IPS DF 6.9 (cell line): ENCODE results near the gene APRT.

Experiments used
- DNase-seq: peaks from one replicate; pipeline ENCODE4 v3.0.0-alpha.2; 2013; ENCODE audit warnings: low read depth, low spot score
- H3K27ac ChIP-seq: one replicate; pipeline ENCODE4 v1.5.1; 2013; ENCODE audit warnings: low read length, control low read depth
- H3K27me3 ChIP-seq: 2 replicates; pipeline ENCODE4 v1.6.1; 2013; ENCODE audit warnings: mild to moderate bottlenecking, low read length; ENCODE audit not compliant: control insufficient read depth, insufficient read depth
- H3K36me3 ChIP-seq: 2 replicates; pipeline ENCODE4 v1.6.1; 2013; ENCODE audit warnings: low read length; ENCODE audit not compliant: control insufficient read depth, insufficient read depth
- H3K4me1 ChIP-seq: 2 replicates; pipeline ENCODE4 v1.6.1; 2013; ENCODE audit warnings: low read length; ENCODE audit not compliant: control insufficient read depth, insufficient read depth
- H3K4me3 ChIP-seq: 2 replicates; pipeline ENCODE4 v1.5.1; 2013; ENCODE audit warnings: mild to moderate bottlenecking, low read length
- H3K9me3 ChIP-seq: 2 replicates; pipeline ENCODE4 v1.6.1; 2013; ENCODE audit warnings: low read length, inconsistent platforms; ENCODE audit not compliant: control insufficient read depth, insufficient read depth
- WGBS: extraction: QIAGEN DNeasy Blood & Tissue Kit; methylation state at CpG from one replicate; pipeline ENCODE4 v1.1.7; 2013; ENCODE audit warnings: mixed read lengths, missing lambda C conversion rate; ENCODE audit not compliant: insufficient read length, insufficient coverage; 5-methylcytosine and 5-hydroxymethylcytosine counted together

APRT gene

DNA sequence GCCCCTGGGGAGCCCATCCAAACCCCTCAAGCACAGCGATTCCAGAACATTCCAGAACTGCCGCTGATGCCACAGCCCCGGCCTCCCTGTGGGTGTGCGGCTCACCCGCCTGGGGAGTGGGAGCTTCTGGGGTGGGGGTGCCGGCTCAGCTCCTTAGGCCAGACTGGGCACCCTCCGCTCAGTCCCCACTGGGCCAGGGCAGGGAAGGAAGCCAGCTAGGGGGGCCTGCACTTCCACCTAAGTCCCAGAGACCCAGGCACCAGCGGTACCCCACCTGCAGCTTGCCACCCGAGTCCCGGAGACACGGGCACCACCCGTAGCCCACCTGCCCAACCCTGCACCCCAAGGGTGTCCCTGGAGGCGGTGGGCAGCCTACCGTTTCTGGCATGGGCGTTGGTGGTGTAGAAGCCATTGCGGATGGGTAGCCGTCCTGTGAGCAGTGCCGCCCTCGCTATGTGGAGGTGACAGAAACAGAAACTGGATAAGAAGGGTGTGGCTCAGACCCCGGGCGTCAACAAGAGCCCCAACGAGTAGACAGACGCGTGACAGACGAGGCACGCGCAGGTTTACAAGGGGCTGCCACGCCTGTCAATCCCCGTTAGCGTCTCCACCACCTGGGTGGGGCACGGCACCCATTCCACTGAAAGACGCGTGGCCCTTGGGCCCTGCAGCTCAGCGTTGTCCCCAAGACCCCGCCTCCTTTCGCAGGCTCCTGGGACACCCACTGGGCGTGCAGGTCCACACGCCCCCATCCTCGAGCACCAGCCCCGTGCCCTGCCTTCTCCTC lies 30.0 kb upstream of the APRT start:
- H3K27ac ChIP-seq: no peak overlapping the region

DNA sequence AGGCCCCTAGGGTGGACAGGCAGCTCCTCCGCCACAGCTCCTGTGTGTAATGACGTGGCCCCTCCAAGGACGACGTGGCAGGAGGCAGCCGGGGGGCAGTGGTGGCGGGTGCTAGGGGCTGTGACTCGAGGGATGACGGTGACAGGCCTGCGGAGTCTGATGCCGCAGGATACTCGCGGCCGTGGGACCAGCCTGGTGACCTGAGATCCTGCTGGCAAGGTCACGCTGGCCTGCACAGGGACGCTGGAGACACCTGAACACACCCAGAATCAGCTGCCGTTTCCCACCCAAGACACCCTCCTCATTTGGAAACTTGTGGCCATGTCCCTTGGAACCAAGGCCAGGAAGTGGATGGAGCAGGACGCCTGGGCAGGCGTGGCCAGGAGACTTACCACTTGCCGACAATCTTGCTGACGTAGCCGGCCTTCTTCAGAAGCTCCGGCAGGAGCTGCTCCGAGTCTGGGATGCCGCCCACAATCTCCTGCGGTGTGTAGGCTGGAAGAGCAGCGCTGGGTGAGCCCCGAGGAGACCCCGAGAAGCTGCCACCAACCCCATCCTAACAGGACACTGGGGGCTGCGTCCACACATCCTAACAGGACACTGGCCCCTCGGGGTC lies 29.0 kb upstream of the APRT start:
- DNase-seq: no peak

More for the DNA sequence above, 30.0 kb upstream of the APRT start:
- Histone ChIP-seq H3K4me3 (no peak overlapping the region), H3K9me3 (no peaks in the 10 kb centered on the region), H3K36me3 (peaks cover 9% of the 10 kb centered on the region; the same call in 1 of the 2 replicates), H3K27me3 (no peaks in the 10 kb centered on the region), H3K4me1 (no peaks in the 10 kb centered on the region)
- no CpG with 5 or more reads among the region's 40 CpGs for WGBS
- DNase-seq: no peak

DNA sequence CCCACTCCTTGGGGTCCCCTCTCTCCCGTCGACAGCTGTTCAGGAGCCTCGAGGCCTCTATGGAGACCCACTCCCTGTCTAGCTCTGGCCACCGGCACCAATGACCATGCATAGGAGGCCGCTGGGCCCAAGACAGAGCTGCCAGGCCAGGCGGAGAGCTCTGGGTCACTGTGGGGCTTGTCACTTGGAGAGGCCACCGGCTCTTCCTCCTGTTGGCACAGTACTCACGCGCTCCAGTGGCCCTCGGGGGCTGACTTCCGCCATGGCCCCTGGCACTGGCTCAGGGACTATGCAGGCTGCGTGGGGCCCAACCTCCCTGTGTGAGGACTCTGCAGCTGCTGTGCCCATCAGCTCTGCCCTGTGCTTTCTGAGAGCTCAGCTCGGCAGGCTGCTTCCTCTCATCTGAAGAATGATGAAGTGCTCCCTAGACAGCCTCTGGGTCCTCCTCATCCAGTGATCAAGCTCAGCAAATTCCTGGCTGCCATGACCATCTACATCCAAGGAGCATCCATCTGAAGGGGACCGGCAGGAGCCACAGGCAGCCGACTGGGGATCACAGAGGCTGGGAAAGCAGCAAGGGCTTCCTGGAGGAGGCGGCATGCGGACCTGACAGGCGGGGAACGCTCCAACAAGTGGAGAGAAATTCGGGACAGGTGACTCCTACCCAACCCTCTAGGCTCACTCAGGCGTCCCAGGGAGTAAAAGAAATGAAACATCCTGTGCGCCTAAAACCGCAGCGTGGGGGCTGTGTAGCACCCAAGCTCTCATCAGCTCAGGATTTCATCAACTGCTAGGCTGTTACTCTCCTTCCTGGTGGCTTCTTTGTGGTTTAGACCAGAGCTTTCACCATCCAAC lies 28.2 kb upstream of the APRT start:
- no CpG with 5 or more reads among the region's 24 CpGs for WGBS

More for the DNA sequence above, 29.0 kb upstream of the APRT start:
- no CpG with 5 or more reads among the region's 30 CpGs for WGBS
- H3K9me3 ChIP-seq: no peaks in the 10 kb centered on the region
- no peaks in the 10 kb centered on the region for H3K4me1 ChIP-seq
- H3K27ac ChIP-seq: no peak overlapping the region
- H3K27me3 ChIP-seq: no peaks in the 10 kb centered on the region
- no peak overlapping the region for H3K4me3 ChIP-seq
- peaks cover 12% of the 10 kb centered on the region; the same call in 1 of the 2 replicates for H3K36me3 ChIP-seq

DNA sequence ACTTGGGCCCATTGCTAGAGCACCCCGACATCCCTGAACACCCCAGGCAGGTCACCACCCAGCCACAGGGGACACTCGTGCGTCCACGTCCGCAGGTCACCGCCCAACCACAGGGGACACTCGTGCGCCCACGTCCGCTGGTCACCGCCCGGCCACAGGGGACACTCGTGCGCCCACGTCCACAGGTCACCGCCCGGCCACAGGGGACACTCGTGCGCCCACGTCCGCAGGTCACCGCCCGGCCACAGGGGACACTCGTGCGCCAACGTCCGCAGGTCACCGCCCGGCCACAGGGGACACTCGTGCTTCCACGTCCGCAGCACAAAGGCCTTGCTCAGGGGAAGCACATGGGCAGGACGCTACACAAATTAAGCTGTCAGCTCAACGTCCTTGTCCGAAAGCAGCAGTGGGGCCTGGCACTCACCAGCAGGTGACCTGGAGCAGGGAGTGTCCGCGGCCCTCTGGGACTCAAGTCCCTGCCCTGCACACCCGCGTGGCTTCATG lies 27.4 kb upstream of the APRT start:
- Histone ChIP-seq H3K4me1 (no peaks in the 10 kb centered on the region), H3K27me3 (no peaks in the 10 kb centered on the region), H3K4me3 (no peak overlapping the region), H3K27ac (no peak overlapping the region), H3K9me3 (no peaks in the 10 kb centered on the region), H3K36me3 (peaks cover 14% of the 10 kb centered on the region; the same call in 1 of the 2 replicates)
- DNase-seq: no peak
- WGBS: no CpG with 5 or more reads among the region's 39 CpGs

More for the DNA sequence above, 28.2 kb upstream of the APRT start:
- peaks cover 14% of the 10 kb centered on the region; the same call in 1 of the 2 replicates for H3K36me3 ChIP-seq
- DNase-seq: no peak
- H3K9me3 ChIP-seq: no peaks in the 10 kb centered on the region
- H3K4me3 ChIP-seq: no peak overlapping the region; the same call in 1 of the 2 replicates
- H3K4me1 ChIP-seq: no peaks in the 10 kb centered on the region
- no peaks in the 10 kb centered on the region for H3K27me3 ChIP-seq
- no peak overlapping the region for H3K27ac ChIP-seq

DNA sequence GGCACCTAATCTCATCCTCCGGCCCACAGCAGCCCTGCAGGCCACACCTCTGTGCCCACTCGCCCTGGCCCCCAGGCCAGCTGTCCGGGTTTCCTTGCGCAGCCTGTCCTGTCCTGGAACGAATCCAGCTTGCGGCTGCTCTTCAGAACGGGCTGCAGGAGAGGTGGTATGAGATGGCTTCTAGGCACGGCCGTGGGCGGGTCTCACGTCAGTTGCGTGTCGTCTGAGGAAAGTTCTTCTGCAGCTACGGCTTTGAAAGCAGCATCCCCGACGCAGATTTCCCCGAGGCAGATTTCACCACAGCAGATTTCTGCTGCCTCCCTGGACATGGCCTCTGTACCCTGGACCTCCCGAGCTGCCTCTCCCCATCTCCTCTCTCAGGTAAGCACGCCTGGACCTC lies 26.8 kb upstream of the APRT start:
- H3K9me3 ChIP-seq: no peaks in the 10 kb centered on the region
- no CpG with 5 or more reads among the region's 19 CpGs for WGBS
- no peak overlapping the region for H3K4me3 ChIP-seq
- DNase-seq: no peak
- peaks cover 14% of the 10 kb centered on the region; the same call in 1 of the 2 replicates for H3K36me3 ChIP-seq
- H3K27me3 ChIP-seq: no peaks in the 10 kb centered on the region
- H3K4me1 ChIP-seq: no peaks in the 10 kb centered on the region
- H3K27ac ChIP-seq: no peak overlapping the region

DNA sequence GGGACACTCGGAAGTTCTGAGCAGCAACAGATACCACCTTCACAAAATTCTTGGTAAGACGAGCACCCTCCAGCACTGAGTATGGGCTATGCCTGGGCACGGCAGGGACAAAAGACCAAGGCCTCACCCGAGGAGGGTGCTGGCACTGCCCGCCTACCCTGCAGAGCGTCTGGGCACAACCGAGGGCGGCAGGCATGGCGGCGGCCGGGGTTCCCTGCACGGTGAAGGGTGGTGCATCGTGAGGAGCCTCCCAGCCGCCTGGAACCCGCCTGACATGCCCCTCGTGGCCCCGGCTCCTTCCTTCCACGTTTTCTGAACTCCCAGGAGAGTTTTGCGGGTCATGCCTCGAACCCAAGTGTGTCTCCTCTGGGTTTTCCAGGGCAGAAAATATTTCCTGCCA lies 26.1 kb upstream of the APRT start:
- Histone ChIP-seq H3K27ac (no peak overlapping the region), H3K4me3 (no peak overlapping the region), H3K4me1 (no peaks in the 10 kb centered on the region), H3K27me3 (no peaks in the 10 kb centered on the region), H3K36me3 (peaks cover 14% of the 10 kb centered on the region; the same call in 1 of the 2 replicates), H3K9me3 (no peaks in the 10 kb centered on the region)
- no CpG with 5 or more reads among the region's 20 CpGs for WGBS
- no peak for DNase-seq

DNA sequence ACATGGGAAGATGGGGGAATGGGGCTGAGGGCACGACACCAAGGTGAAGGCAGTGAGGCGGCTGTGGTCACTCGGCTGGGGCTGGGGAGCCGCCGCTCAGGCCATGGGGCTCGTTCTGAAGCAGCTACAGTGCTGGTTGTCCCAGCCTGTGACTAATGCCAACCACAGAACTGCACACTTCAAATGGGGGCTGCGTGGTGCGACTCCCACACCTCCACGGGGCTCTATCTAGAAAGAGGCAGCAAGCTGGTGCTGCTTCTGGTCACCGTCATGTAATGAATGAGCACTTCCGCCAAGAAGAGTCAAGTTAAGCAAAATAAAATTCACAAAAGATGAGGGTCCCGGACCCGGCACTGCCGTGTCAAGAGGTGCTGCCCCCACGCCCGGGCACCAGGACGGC lies 25.1 kb upstream of the APRT start:
- H3K27ac ChIP-seq: no peak overlapping the region
- H3K4me1 ChIP-seq: no peaks in the 10 kb centered on the region
- H3K27me3 ChIP-seq: no peaks in the 10 kb centered on the region
- no peak overlapping the region for H3K4me3 ChIP-seq
- no CpG with 5 or more reads among the region's 17 CpGs for WGBS
- peaks cover 14% of the 10 kb centered on the region; the same call in 1 of the 2 replicates for H3K36me3 ChIP-seq
- DNase-seq: no peak
- no peaks in the 10 kb centered on the region for H3K9me3 ChIP-seq

DNA sequence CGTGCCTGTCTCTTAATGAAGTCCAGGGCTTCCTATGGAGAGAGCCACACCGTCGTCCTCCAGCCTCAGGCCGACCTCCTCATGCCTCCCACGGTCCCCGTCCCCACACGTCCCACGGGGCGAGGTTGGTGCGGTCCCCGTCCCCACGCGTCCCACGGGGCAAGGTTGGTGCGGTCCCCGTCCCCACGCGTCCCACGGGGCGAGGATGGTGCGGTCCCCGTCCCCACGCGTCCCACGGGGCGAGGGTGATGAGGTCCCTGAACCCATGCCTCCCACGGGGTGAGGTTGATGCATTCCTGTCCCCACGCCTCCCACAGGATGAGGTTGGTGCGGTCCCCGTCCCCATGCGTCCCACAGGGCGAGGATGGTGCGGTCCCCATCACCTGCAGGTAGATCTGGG lies 24.1 kb upstream of the APRT start:
- Histone ChIP-seq H3K4me1 (no peaks in the 10 kb centered on the region), H3K9me3 (no peaks in the 10 kb centered on the region), H3K4me3 (no peak overlapping the region), H3K36me3 (peaks cover 14% of the 10 kb centered on the region; the same call in 1 of the 2 replicates), H3K27me3 (no peaks in the 10 kb centered on the region), H3K27ac (no peak overlapping the region)
- no CpG with 5 or more reads among the region's 33 CpGs for WGBS
- no peak for DNase-seq

DNA sequence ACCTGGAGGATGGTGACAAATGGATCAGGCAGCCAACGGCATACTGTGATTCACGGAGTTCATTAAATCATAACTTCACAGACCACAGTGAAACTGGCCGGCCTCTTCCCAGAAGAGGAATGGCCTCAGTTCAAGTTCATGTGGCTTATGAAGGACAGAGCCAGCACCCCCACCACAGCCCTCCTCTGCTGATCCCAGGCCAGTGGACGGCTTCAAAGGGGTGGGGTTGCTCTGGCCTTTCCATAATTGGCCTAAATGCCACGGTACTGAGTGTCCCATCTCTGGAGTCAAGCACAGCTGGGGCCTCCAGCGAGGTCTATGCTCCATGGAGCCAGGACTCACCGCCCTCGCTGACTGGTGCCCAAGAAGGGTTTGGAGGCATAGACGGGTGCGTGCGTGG lies 23.7 kb upstream of the APRT start:
- no peaks in the 10 kb centered on the region for H3K27me3 ChIP-seq
- H3K9me3 ChIP-seq: no peaks in the 10 kb centered on the region
- peaks cover 9% of the 10 kb centered on the region; the same call in 1 of the 2 replicates for H3K36me3 ChIP-seq
- no peak overlapping the region for H3K27ac ChIP-seq
- DNase-seq: no peak
- no peaks in the 10 kb centered on the region for H3K4me1 ChIP-seq
- no CpG with 5 or more reads among the region's 11 CpGs for WGBS
- H3K4me3 ChIP-seq: no peak overlapping the region

DNA sequence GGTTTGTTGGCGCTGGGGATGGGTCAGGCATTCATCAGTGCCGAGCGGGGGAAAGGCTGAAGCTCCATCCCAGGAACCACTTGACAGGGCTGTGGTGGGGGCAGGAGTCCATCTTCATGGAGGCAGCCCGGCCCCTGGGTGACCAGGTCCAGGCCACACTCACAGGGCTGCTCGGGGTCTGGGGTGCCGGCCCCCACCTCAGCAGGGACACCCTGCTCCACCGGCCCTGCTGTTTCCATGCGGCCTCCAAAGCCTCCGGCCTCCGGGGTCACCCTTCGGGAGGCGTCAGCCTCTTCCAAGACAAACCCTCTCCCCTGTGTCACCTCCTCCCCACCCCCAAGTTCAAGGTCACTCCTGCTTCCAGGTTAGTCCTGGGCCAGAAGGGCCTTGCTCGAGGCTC lies 22.9 kb upstream of the APRT start:
- DNase-seq: no peak
- Histone ChIP-seq H3K36me3 (peaks cover 5% of the 10 kb centered on the region; the same call in 1 of the 2 replicates), H3K4me1 (no peaks in the 10 kb centered on the region), H3K27ac (no peak overlapping the region), H3K9me3 (no peaks in the 10 kb centered on the region), H3K4me3 (no peak overlapping the region), H3K27me3 (no peaks in the 10 kb centered on the region)
- WGBS: no CpG with 5 or more reads among the region's 13 CpGs
